ENCODE data around the gene PLEKHM2.

- TF ChIP-seq CTCF (IDR thresholded peaks at IDR 0.05; ENCODE audit: low read length) (no peak), EZH2phosphoT487 (IDR thresholded peaks at IDR 0.05; ENCODE audit: low read length) (no peak), EZH2 (optimal IDR thresholded peaks at IDR 0.05; ENCODE audit: low read depth, low read length) (no peak)
Observed at GRCh38 chr1:15722836-15723532, 38.9 kb downstream of the PLEKHM2 start.

All from MM.1S (cell line).